GM21515 (cell line): ENCODE results near the gene CFAP61.

ENCODE experiments used
- ATAC-seq: cut with Tn5 transposase; IDR thresholded peaks from one replicate; pipeline ENCODE4 v1.9.1; 2021; ENCODE audit not compliant: unreplicated experiment

CFAP61 gene

DNA sequence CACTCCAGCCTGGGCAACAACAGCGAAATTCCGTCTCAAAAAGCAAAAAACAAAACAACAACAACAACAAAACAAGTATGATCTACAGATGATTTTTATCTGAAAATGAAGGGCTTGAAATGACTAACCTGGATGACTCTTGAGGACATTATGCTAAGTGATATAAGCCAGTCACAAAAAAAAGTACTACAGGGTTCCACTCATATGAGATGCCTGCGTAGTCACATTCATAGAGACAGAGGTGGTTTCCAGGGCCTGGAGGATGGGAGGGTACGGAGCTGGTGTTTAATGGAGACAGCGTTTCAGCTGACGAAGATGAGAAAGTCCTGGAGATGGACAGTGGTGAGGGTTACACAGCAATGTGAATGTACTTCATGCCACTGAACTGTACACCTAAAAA is 307.3 kb downstream of the CFAP61 start:
- ATAC-seq = no peak

DNA sequence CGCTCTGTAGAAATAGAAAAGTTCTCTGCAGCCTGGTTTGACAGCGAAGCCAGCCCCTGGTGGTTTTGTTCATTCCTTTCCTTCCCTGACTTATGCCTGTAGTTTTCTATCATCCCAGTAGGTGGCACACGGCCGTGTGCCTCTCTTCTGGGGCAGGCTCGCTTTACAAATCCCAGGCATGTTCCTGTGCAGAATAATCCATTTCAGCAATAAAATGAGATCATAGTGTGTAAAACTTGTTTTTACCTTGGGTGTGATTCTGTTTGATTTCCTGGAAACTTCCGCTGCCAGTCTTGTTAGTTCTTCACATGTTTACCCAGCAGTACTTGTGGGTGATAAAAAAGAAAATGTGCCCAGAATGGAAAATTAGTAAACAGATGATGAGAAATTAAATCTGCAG is 308.1 kb downstream of the CFAP61 start:
- ATAC-seq = peak; percentile 80

GRCh38 chr20:20362774-20363433 is 310.6 kb downstream of the CFAP61 start:
- no peak for ATAC-seq

DNA sequence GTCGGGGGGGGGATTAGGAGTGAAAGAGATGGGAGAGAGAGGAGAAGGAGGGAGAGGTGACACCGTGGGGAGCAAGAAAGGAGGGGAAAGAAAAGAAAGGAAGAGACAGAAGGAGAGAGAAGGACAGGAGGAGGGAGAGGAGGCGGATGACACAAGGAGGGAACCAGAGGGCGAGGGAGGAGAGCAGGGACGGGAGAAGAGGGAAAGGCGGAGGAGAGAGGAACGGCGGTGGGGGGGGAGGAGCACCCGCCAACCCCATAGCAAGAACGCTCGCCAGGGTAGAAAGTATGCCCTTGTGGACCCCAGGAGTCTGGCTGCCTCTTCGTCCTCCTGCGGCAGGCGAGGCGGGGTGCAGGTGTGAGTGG is 311.1 kb downstream of the CFAP61 start:
- ATAC-seq = no peak

- ATAC-seq = no peak
These were observed 311.7 kb downstream of the CFAP61 start for GRCh38 chr20:20363799-20364592.

GRCh38 chr20:20364593-20365479 is 312.5 kb downstream of the CFAP61 start:
- ATAC-seq = no peak

DNA sequence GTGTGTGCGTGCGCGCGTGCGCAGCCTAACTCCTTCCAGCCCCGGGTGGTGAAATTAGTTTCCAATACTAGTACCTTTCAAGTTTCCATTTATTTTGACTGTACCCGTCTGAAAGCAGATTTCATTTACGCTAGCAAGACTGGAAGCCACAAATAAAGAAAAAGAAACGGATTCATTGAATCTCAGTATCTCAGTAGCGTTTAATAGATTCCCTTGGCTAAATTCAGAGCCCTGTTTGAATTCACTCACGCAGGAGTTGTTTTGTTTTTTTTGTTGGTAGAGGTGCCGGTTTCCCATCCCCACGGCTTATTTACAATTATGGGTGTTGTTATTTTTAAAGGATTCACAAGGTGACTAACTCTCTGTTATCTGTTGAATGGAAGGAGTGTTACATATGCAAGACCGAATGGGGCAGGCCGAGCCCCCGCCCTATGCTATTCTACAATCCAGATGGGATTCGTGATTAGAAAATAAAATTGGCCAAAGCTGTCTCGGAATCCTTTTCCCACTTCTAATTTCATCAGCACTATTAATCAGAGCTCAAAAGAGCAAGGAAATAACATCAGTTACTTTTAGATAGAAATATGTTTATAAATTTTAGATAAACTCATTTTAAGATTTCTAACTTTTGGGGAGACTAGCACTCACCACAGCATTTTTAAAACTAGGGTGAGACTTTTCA is 313.3 kb downstream of the CFAP61 start:
- no peak for ATAC-seq

DNA sequence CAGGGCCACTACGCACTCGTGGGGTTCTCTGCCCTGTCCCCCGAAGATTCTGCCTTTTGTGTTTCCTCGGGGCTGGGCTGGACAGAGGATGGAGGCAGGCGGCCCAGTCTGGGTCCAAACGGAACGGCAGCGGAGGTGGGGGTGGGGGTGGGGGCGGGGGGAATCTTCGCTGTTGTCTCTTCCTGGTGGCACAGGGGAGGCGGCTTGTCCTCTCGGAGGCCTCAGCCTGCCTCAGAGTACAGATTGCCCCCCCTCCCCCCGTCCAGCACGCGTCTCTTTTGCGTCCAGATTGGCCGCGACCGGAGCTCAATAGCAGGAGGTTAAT is 314.2 kb downstream of the CFAP61 start:
- ATAC-seq = no peak

GRCh38 chr20:20366876-20367574 is 314.7 kb downstream of the CFAP61 start:
- no peak for ATAC-seq

GRCh38 chr20:20367575-20368417 is 315.5 kb downstream of the CFAP61 start, which contains the start of gene INSM1:
INSM1 (plus strand) TSS chr20:20368104; CDS start chr20:20368268, 164 bp downstream.
- ATAC-seq = no peak

- no peak for ATAC-seq
These were observed 316.3 kb downstream of the CFAP61 start for GRCh38 chr20:20368418-20369249.

- no peak for ATAC-seq
These were observed 317.1 kb downstream of the CFAP61 start for GRCh38 chr20:20369250-20370093.

DNA sequence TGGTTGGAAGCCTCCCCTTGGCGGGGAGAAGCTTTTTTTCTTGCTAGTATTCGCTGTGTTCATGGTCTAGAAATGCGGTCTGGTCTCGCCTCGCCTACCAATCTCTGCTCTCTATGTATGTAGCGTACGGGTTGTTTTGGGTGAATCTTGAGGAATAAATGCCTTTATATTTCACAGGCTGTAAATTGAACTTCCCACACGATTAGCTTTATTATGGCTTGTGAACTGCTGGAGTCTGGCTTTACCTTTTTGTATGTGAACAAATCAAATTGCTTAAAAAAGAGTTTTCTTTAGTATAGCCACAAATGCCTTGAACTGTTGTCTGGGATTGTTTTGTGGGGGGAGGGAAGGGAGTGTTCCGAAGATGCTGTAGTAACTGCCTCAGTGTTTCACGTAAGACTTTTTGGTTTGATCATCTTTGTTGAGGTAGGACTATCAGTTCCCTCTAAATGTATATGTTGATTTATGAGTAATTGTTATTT is 317.8 kb downstream of the CFAP61 start:
- ATAC-seq = no peak

GRCh38 chr20:20371083-20371482 is 318.8 kb downstream of the CFAP61 start:
- ATAC-seq = no peak

GRCh38 chr20:20371681-20372080 is 319.3 kb downstream of the CFAP61 start:
- ATAC-seq = no peak

DNA sequence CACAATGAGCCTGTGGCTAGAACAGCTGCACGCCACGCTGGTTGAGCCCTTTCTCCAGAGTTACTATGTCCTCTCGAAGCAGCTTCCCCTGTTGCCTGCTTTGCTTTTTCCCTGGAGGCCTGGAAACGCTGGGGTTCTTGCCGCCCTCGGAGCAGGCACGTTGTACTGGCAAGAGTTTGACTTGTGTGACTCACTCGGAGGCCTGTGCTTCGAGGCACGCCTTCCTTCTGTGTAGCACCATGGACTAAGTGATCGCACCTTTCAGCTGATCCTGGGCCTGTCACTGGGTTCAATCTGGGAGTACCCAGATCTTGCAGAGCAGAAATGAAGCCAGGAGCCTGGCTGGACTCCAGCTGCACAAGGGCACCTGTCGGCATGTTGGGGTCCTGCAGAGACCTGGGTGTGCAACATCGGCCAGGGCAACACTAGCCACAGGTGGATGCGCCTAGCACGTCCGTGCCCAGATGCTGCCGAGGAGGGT is 320.8 kb downstream of the CFAP61 start:
- ATAC-seq = no peak

DNA sequence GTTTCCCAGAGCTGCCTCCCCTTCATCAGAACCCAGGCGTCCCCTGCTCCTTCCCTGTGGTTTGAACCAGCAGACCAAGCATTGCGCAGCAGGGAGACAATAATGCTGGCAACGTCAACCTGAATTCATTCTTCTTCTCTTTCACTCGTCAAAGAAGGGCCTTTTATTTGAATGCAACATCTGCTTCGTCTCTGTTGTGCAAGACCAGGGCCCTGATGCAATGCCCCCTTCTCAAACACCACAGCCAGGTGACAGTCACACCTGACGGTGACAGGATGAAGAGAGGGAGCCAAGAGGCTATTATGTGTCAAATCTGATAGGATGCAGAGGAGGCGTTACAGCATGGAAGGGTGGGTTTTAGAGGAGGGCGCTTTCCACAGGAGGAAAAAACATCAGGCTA is 323.5 kb downstream of the CFAP61 start:
- ATAC-seq = no peak

- no peak for ATAC-seq
These were observed 333.9 kb downstream of the CFAP61 start for GRCh38 chr20:20386192-20386591.
